Measurements from ENCODE around the gene IPO5. TPM values are rescaled to one million over a fixed set of nuclear protein-coding genes. Genes with fewer than 3 reads are reported as not detected.

Gene IPO5
- polyA plus RNA-seq, 1 of the 3 experiments (the other 2 are of a cell fraction) = 77.1 TPM

- ChIA-PET CTCF (interaction anchor here (1.2 kb wide), 1 partner anchor 162 kb away, joined by 3 read pairs; no protein-coding TSS in a partner anchor), POLR2A (no interaction called here)
- Histone ChIP-seq H3K9me3 (no peaks in the 10 kb centered on the region), H3K4me2 (no peak overlapping the region), H3K9me2 (no peaks in the 10 kb centered on the region), H3K27me3 (ENCODE audit: insufficient read depth) (no peaks in the 10 kb centered on the region), H4K20me1 (ENCODE audit: insufficient read depth) (no peaks in the 10 kb centered on the region), H3K79me2 (ENCODE audit: insufficient read depth) (peaks cover 5% of the 10 kb centered on the region; the same call in 1 of the 2 replicates), H3K36me3 (replicated peaks in 1 of 2; ENCODE audit: control insufficient read depth in 1 of 2, insufficient read depth in 2 of 2, low read length in 1 of 2) (peaks cover 82 to 90% of the 10 kb centered on the region in 2 experiments), H3K4me3 (ENCODE audit: low read depth in 2 of 2, low read length in 1 of 2) (no peak overlapping the region), H2AFZ (ENCODE audit: low read depth) (no peak overlapping the region), H3F3A (replicated peaks; ENCODE audit: insufficient read depth) (peaks cover 60% of the 10 kb centered on the region), H3K9ac (no peak overlapping the region), H3K4me1 (ENCODE audit: control insufficient read depth in 1 of 2, insufficient read depth in 2 of 2, low read depth in 1 of 2, low read length in 1 of 2) (peaks cover 0 to 38% of the 10 kb centered on the region in 2 experiments; a peak in 2 of 4 replicates), H3K27ac (ENCODE audit: low read depth in 2 of 2, low read length in 1 of 2) (no peak overlapping the region)
- WGBS (ENCODE audit: low lambda C conversion rate) = 97% methylated on average over 4 of the region's 4 CpGs
- TF ChIP-seq NFIC (IDR thresholded peaks at IDR 0.05; ENCODE audit: borderline replicate concordance) (no peak), RXRA (IDR thresholded peaks at IDR 0.05; ENCODE audit: borderline replicate concordance, low read depth) (no peak), NRF1 (IDR thresholded peaks at IDR 0.05; ENCODE audit: low read depth, low read length) (no peak)
- no peak for DNase-seq
These were observed 64.8 kb downstream of the IPO5 start for GRCh38 chr13:98018293-98018692.

- Histone ChIP-seq H4K20me1 (ENCODE audit: insufficient read depth) (no peaks in the 10 kb centered on the region), H3K4me3 (ENCODE audit: low read depth in 2 of 2, low read length in 1 of 2) (no peak overlapping the region), H3F3A (replicated peaks; ENCODE audit: insufficient read depth) (peaks cover 55% of the 10 kb centered on the region), H3K36me3 (replicated peaks in 1 of 2; ENCODE audit: control insufficient read depth in 1 of 2, insufficient read depth in 2 of 2, low read length in 1 of 2) (peaks cover 83 to 90% of the 10 kb centered on the region in 2 experiments), H3K27me3 (ENCODE audit: insufficient read depth) (no peaks in the 10 kb centered on the region), H3K79me2 (ENCODE audit: insufficient read depth) (peaks cover 5% of the 10 kb centered on the region; the same call in 1 of the 2 replicates), H3K27ac (ENCODE audit: low read depth in 2 of 2, low read length in 1 of 2) (no peak overlapping the region), H3K9me2 (no peaks in the 10 kb centered on the region), H3K9me3 (no peaks in the 10 kb centered on the region), H2AFZ (ENCODE audit: low read depth) (no peak overlapping the region), H3K9ac (no peak overlapping the region), H3K4me2 (no peak overlapping the region), H3K4me1 (ENCODE audit: control insufficient read depth in 1 of 2, insufficient read depth in 2 of 2, low read depth in 1 of 2, low read length in 1 of 2) (peaks cover 0 to 30% of the 10 kb centered on the region in 2 experiments; a peak in 2 of 4 replicates)
- ChIA-PET POLR2A (no interaction called here), CTCF (interaction anchor here (1.2 kb wide), 1 partner anchor 163 kb away, joined by 3 read pairs; no protein-coding TSS in a partner anchor)
- DNase-seq = no peak
- TF ChIP-seq SMC3 (IDR thresholded peaks at IDR 0.05; ENCODE audit: low read depth, low read length) (no peak), EZH2phosphoT487 (IDR thresholded peaks at IDR 0.05; ENCODE audit: borderline replicate concordance, low read depth) (no peak), SIN3A (IDR thresholded peaks at IDR 0.05; ENCODE audit: borderline replicate concordance, low read depth, low read length) (no peak), MXI1 (IDR thresholded peaks at IDR 0.05; ENCODE audit: low read depth, low read length) (no peak), ZBTB33 (IDR thresholded peaks at IDR 0.05; ENCODE audit: borderline replicate concordance, low read depth) (no peak), NFIC (IDR thresholded peaks at IDR 0.05; ENCODE audit: borderline replicate concordance) (no peak)
- WGBS (ENCODE audit: low lambda C conversion rate) = 100% methylated on average over 4 of the region's 4 CpGs
These were observed 65.7 kb downstream of the IPO5 start for GRCh38 chr13:98019186-98019585.

- H3K36me3 ChIP-seq (replicated peaks in 1 of 2; ENCODE audit: control insufficient read depth in 1 of 2, insufficient read depth in 2 of 2, low read length in 1 of 2) = peaks cover 80 to 84% of the 10 kb centered on the region in 2 experiments
- TF ChIP-seq SMC3 (IDR thresholded peaks at IDR 0.05; ENCODE audit: low read depth, low read length) (no peak), PBX3 (IDR thresholded peaks at IDR 0.05) (no peak), EZH2phosphoT487 (IDR thresholded peaks at IDR 0.05; ENCODE audit: borderline replicate concordance, low read depth) (no peak), EP300 (IDR thresholded peaks at IDR 0.05; ENCODE audit: borderline replicate concordance in 1 of 2, low read depth in 1 of 2, low read length in 1 of 2) (no peak), MEF2A (IDR thresholded peaks at IDR 0.05; ENCODE audit: borderline replicate concordance, low read depth) (no peak), NRF1 (IDR thresholded peaks at IDR 0.05; ENCODE audit: low read depth, low read length) (no peak), USF2 (IDR thresholded peaks at IDR 0.05; ENCODE audit: borderline replicate concordance, low read depth, low read length) (no peak), TCF12 (IDR thresholded peaks at IDR 0.05) (no peak), GATA2 (CRISPR knock-in tag; IDR thresholded peaks at IDR 0.05) (no peak), MXI1 (IDR thresholded peaks at IDR 0.05; ENCODE audit: low read depth, low read length) (no peak), USF1 (IDR thresholded peaks at IDR 0.05; ENCODE audit: borderline replicate concordance, low read depth) (no peak), FOSL2 (IDR thresholded peaks at IDR 0.05; ENCODE audit: borderline replicate concordance, low read depth) (no peak)
These were observed 66.8 kb downstream of the IPO5 start for GRCh38 chr13:98020271-98020670.

More at GRCh38 chr13:98020271-98020670, 66.8 kb downstream of the IPO5 start:
- Histone ChIP-seq H3K4me3 (ENCODE audit: low read depth in 2 of 2, low read length in 1 of 2) (no peak overlapping the region), H4K20me1 (ENCODE audit: insufficient read depth) (no peaks in the 10 kb centered on the region), H3K27ac (ENCODE audit: low read depth in 2 of 2, low read length in 1 of 2) (peak overlapping the region in 1 of 2 experiments; percentile 83; a peak in 2 of 4 replicates), H3K4me1 (ENCODE audit: control insufficient read depth in 1 of 2, insufficient read depth in 2 of 2, low read depth in 1 of 2, low read length in 1 of 2) (peaks cover 0 to 23% of the 10 kb centered on the region in 2 experiments; a peak in 2 of 4 replicates), H2AFZ (ENCODE audit: low read depth) (no peak overlapping the region), H3F3A (replicated peaks; ENCODE audit: insufficient read depth) (peaks cover 46% of the 10 kb centered on the region), H3K27me3 (ENCODE audit: insufficient read depth) (no peaks in the 10 kb centered on the region), H3K9ac (no peak overlapping the region), H3K79me2 (ENCODE audit: insufficient read depth) (peaks cover 5% of the 10 kb centered on the region; the same call in 1 of the 2 replicates), H3K9me2 (no peaks in the 10 kb centered on the region), H3K9me3 (no peaks in the 10 kb centered on the region), H3K4me2 (no peak overlapping the region)
- DNase-seq = no peak
- CTCF ChIA-PET = interaction anchor here (3.0 kb wide), 1 partner anchor 14 kb away, joined by 14 read pairs; no protein-coding TSS in a partner anchor
- POLR2A ChIA-PET = no interaction called here
- WGBS (ENCODE audit: low lambda C conversion rate) = 86% methylated on average over 3 of the region's 3 CpGs

Data from SK-N-SH (cell line).